GM12873 (cell line): Measurements from ENCODE around the gene SUSD3.

Experiments used
- TF ChIP-seq, protein P1 (sequence below): IDR thresholded peaks from 2 replicates; pipeline ENCODE4 v1.5.1; 2012; ENCODE audit warnings: low read depth, mild to moderate bottlenecking, moderate library complexity, low read length, control low read depth; ENCODE audit not compliant: insufficient read depth; ENCODE audit errors: missing control alignments

Gene SUSD3

DNA sequence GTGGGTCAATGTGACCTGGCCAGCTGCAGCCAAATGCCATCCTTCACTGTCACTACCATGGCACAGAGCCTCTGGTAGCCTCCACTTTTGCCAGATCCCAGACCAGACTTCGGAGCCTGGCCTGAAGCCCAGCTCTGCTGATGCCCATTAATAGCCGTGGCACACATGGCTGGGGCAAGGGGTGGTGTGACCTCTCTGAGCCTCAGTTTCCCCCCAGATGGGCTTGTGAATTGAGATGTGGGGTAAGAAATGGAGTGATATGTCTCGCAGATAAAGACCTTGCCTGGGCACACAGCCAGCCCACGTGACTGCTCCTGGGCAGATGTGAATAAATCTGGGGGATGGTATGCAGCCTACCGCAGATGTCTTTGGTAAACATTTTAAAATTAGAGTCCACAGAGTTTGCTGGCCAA, 13.9 kb downstream of the SUSD3 start:
- TF ChIP-seq, protein P1, sequence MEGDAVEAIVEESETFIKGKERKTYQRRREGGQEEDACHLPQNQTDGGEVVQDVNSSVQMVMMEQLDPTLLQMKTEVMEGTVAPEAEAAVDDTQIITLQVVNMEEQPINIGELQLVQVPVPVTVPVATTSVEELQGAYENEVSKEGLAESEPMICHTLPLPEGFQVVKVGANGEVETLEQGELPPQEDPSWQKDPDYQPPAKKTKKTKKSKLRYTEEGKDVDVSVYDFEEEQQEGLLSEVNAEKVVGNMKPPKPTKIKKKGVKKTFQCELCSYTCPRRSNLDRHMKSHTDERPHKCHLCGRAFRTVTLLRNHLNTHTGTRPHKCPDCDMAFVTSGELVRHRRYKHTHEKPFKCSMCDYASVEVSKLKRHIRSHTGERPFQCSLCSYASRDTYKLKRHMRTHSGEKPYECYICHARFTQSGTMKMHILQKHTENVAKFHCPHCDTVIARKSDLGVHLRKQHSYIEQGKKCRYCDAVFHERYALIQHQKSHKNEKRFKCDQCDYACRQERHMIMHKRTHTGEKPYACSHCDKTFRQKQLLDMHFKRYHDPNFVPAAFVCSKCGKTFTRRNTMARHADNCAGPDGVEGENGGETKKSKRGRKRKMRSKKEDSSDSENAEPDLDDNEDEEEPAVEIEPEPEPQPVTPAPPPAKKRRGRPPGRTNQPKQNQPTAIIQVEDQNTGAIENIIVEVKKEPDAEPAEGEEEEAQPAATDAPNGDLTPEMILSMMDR, result no peak

DNA sequence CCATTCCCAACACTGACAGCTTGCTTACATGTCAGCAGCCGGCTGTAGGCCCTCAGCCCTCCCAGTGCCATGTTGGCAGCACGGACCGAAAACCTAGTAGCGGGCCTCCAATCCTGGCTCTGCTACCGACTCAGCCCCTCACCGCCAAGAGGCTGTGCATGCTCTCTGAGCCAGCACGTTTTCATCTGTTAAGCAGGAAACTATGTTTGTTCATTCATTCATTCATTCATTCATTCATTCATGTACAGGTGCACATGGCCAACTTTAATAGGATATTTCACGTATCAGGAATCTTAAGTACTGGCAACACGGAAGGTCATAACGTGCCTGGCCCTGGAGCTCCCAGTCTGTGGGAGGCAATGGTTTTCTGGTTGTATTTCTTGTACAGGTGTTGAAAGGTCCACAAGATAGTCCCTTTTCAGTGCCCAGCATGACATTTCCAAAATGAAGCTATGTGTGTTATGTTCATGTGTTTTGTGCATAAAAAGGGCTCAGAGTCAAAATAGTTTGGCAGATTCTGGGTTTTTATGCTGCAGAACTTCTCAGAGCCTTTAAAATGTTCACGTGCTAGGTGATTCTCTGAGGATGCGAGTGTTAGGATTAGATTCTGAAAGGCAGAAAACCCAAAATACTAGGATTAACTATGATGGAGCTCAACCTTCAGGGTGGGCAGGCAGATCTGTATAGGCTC, 17.7 kb downstream of the SUSD3 start:
- TF ChIP-seq, protein P1, result no peak

DNA sequence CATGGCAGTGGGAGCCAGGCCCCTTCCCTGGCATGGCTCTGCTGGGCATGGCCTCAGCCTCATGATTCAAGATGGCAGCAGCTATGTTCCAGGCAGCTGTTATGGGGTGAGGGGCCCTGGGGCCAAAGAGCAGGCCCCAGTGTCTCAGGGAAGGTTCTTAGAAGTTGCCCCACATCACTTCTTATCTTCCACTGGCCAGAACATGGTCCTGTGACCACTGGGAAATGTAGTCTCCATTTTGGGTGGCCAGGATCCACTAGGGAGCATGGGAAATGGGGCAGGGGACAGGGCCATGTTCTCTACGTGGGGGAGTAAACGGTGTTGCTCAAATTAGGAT, 18.3 kb downstream of the SUSD3 start:
- TF ChIP-seq, protein P1, result no peak

DNA sequence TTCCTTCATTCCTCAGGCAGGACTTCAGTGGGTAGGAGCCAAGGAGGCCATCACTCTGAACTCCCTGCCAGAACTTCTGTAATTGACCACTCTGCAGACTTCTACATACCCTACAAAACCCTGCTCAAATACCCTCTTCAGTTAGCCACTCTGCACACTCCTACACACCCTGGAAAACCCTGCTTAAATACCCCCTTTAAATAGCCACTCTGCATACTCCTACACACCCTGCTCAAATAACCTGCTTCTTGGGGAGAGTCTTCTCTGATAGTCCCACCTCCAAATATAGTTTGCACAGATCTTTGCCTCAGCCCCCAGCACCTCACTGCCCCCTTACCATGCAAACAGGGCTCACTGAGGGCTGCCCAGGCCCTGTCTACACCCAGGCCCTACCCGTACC, 18.9 kb downstream of the SUSD3 start:
- TF ChIP-seq, protein P1, result no peak

DNA sequence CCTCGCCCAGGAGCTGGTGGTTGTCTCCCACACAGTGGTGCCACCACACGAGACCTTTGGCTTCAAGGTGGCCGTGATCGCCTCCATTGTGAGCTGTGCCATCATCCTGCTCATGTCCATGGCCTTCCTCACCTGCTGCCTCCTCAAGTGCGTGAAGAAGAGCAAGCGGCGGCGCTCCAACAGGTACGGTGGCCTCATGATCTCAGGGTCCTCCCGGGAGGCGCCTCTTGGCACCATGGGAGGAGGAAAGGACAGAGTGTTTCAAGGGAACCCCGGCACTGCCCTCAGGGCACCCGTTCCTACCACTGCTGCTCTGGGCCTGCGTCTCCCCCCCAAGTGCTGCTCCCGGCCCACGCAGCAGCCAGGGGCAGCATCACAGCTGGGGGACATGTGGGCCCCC, 19.3 kb downstream of the SUSD3 start:
- TF ChIP-seq, protein P1, result no peak

DNA sequence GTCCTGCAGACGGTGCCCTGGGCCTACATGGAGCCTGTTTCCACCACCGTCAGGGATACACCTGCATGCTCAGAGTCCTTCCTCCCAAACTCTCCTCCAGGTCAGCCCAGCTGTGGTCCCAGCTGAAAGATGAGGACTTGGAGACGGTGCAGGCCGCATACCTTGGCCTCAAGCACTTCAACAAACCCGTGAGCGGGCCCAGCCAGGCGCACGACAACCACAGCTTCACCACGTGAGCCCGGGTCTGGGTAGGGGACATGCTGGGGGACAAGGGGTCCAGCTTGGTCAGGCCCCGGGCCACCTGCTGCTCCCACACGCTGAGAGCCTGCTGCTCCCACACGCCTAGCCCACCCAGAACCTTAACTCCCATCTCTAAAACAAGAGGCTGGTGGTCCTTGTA, 20.9 kb downstream of the SUSD3 start:
- TF ChIP-seq, protein P1, result no peak

DNA sequence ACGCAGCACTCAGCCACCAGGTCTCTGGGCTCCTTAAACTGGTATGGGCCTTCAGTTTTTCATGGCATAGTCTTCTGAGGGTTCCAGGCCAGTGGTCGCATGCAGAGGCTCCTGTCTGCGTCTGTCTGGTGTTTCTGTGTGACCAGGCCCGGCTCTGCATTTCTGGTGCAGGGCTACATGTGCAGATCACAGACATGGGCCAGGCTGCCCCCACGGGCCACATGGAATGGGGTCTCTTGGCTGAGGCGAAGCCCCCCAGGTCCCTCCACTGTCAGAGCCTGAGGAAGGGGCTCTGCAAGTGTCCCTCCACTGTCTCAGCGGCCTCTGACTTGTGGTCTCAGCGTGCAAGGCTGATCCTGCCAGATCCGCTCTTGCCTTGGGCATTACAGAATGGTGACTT, 21.9 kb downstream of the SUSD3 start:
- TF ChIP-seq, protein P1, result no peak
